Glomerular visceral epithelial cell (primary cell): Measurements from ENCODE around the gene MAP3K14.

Source experiments
- DNase-seq: peaks from one replicate; pipeline ENCODE4 v3.0.0-alpha.2; 2016; ENCODE audit errors: extremely low spot score

MAP3K14 gene

GRCh38 chr17:45338996-45339535 lies 22.2 kb upstream of the MAP3K14 start:
- DNase-seq, result no peak

GRCh38 chr17:45338023-45338781 lies 21.4 kb upstream of the MAP3K14 start:
- DNase-seq, result no peak

DNA sequence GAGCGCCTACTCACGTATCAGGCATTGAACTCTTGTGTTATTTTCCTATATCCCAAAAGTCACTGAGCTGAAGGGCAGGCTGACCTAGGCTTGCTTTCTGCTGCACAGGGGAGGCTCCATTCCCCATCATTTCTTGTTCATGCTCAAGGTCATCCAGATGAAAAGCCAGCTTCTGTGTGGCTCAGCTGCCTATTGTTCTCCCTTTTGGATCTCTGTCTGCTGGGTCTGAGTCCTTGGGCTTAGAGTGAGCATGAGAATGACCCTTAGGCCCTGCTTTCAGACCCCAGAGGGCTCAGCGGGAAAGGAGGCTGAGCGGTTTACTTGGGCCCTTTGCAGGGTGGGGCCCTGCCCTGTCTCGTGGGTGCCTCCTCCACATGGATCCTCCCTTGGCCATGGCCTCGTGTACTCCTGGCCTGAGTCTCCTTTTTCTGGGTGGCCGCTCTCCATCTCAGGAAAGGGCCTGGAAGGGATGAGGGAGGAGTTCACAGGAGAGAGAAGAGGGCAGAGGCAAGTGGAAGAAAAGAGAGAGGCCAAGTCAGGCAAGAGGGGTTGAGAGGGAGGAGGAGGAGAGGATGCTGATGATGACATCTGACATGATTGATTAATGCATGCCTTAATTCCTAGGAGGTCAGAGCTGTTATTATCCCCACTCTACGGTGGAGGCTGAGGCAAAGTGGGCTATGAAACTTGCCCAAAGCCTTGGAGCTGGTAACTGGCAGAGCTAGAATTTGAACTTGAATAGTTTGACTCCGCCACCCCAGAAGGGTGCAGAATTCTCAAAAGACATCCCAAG lies 19.8 kb upstream of the MAP3K14 start:
- DNase-seq, result no peak

- no peak for DNase-seq
These were observed 18.9 kb upstream of the MAP3K14 start for GRCh38 chr17:45335721-45336120.

DNA sequence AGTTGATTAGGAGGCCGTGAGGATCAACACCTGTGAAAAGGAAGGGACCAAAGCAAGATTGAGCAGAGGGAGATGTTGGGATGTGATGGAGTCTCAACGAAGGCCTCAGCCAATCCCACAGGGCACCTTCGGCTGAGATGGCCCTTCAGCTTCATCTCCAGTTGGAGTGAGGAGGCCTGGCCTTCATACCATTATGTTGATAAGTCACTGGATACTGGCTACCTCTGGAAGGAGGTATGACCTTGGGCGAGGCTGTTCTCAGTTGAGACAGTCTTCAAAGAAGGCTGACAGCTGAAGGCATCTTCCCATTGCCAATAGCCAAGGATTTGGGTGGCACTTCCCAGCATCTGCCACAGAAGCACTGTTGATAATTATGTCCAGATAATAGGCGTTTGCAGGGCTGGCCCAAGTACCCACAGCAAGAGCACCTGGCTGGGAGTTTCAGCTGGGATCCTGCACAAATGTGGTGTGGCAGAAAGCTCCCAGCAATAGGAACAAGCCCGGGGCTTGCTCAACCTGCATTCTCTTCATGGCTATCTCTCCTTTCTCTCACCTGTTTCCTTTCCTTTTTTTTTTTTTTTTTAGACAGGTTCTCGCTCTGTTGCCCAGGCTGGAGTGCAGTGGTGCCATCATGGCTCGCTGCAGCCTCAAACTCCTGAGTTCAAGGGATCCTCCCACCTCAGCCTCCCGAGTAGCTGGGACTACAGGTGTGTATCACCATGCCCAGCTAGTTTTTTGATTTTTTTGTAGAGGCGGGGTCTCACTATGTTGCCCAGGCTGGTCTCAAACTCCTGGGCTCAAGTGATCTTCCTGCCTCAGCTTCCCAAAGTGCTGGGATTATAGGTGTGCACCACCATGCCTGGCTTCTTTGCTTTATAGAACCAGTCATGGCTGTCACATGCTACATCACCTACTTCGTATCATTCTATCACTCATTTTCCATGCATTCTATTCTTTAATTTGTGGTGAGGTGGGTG lies 18.2 kb upstream of the MAP3K14 start:
- DNase-seq, result no peak

- no peak for DNase-seq
These were observed 17.4 kb upstream of the MAP3K14 start for GRCh38 chr17:45334231-45334630.

DNA sequence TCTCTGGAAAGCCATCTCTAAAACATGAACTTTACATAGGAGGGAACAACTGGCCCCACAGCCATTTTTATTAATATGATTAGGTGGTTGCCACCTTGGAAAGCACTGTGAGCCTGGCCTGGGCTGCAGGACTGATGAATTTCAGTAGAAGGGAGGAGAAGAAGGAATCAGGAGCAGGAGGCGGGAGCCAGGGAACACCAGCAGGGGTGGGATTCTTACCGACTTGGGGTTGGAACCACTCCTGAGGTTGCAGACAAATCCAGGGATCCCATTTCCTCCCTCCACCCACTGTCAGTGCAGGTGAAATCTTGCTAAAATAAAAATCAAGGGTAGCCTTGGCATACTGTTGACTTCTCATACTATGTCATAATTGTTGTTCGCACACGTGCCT lies 16.9 kb upstream of the MAP3K14 start:
- DNase-seq, result no peak

DNA sequence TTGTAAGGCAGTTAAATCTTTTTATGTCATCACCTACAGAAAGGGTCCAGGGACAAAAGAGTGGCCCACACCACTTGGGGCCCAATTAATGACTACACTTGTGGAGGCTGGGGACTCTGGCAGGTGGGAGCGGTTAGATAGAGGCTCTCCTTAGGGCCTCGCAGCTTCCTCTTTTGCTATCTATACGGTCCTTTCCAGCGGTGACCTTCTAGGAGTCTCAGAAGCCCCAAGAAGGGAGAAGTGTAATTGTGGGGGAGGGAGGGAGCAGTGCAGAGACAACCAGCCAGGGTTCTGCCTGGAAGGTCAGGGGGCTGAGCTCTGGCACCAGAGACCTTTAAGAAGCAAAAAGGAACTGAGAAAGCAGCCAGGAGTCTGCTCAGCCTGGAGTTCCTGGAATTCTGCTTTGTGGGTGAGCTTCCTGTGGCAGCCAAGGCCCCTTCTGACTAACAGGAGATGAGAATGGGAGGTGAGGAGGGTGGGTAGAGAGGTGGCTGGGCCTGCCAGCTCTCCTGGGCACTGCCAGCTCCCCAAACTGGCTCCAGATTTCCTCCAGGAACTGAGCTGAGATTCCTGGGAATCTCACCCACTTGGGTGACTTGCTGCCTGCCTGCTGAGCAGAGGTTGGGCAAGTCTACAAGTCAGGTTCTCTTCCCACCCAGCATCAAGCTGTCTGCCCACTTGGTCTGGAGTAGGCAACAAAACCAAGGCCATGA lies 16.3 kb upstream of the MAP3K14 start:
- DNase-seq, result peak; percentile 47

DNA sequence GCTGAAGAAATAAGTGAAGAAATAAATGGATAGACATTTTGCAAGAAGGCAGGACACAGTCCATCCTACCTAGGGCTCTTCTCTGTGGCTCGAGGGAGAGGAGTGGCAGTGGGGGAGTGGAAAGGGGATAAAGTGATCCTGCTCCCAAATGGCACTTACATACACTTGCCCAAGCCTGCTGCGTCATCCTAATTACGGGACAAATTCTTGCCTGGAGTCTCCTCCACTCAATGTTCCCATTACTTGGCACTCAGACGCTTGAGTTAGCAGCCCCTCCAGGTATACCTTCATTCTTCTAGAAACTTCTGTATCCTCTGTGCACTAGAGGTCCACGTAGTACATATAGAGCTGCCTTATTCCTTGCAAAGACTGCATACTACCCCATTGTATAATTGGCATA lies 15.7 kb upstream of the MAP3K14 start:
- DNase-seq, result no peak

DNA sequence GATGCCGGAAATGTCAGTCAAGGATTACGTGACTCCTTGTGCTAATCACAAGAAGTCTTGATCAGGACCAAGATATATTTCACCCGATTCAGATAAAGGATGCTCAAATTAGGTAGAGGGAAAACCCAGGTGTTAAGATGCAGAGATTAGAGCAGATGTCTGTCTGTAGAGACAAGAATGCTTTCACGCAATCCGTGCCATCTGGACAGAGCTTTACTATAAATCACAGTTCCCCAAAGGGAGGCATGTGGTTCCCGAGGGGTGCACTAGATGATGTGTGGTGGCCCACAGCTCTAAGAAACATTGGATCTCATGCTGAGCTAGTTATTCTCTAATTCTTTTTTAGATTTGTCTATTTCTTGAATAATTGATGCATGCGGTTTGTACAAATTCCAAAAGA lies 9.8 kb upstream of the MAP3K14 start:
- no peak for DNase-seq

DNA sequence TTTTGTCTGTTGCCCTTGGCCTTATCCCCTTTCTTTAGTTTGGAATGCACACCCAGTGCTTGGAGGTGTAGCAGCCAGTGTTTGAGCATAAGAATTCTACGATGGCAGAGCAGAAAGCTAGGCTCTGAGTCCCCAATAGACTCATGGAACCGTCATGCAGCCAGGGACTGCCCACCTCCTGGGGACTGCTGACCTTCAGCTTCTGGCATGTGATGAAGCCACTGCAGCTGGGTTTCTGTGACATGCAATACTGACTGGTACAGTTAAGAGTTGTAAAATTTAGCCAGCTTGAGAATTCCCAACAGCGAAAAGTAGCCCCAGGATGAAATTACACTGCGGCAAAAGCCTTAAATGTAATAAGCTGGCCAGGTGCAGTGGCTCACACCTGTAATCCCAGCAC lies 9.0 kb upstream of the MAP3K14 start:
- no peak for DNase-seq

DNA sequence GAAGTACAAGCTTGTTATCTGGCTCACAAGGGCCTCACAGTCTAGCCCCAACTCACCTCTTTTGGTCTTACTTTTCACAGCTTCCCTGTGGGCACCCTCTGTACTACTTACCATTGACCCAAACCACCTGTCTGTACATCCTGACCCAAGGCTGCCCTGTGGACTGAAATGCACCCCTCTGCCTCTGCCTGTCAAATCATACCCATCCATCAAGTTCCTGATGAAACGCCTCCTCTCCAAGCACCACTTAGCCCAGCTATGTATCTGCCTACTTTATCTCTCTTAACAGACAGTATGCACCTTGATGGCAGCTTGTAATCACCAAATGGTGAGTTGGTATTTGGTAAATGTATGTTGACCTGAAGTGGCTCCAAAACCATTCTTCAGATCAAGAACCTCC lies 7.5 kb upstream of the MAP3K14 start:
- DNase-seq, result no peak

DNA sequence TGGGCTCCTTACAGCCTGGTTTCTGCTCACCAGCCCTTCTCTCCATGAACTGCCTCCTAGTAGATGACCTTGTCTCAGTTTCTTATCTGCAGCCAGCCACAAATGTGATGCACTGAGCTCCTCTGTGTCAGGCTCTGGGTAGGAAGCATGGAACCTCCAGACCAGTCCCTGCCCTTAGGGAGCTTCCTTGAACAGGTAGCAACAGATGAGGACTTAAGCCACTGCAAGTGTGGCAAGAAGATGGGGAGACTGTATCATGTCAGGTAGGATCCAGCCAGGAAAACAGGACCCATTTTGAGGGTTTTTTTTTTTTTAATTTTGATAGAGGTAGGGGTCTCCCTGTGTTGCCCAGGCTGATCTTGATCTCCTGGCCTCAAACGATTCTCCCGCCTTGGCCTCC lies 5.3 kb upstream of the MAP3K14 start:
- no peak for DNase-seq

DNA sequence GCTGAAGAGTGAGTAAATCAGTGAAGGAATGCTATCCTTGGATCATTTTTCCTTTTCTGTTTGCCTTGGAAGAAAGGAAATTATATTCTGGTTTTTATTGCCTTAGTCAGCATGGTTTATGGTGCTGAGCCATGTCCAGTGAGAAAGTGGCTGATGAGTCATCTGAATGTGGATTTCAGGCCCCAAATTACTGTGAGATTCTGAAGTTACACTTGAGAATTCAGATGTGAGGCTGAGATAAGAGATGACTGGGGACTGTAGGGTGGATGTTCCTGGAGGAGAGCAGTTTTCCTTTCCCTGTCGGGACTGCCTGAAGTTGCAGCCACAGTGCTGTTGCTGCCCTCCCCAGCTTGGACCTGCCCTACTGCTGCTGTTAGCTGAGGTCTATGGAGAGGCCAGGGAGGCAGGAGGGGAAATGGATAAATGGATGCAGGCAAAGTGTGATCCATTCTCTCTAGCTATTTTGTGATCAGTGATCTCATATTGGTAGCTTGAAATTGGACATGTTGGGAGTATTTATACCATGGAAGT lies 4.2 kb upstream of the MAP3K14 start:
- peak; percentile 93 for DNase-seq

- DNase-seq, result peak; percentile 58
These were observed 3.6 kb upstream of the MAP3K14 start for GRCh38 chr17:45320349-45320930.

DNA sequence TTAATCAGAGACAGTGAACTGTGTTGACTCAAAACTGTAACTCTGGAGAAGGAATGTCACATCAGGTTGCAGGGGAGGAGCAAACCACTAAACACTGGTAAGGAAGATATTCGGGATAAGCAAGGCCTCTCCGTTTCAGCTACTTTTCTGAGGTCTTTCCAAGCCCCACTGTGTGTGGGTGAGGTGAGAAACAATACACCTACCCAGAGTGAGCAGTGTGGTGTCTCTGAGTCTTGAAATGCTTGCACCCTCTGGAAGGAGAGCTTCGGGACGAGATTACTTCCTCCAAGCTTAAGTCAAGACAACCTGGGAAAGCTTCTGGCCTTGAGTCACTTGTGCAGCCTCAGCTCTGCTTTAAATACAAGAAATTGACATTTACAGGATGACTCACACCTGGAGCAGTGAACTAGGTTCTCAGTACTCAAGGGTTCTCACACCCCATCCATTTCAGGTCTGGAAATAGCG lies 2.5 kb upstream of the MAP3K14 start:
- DNase-seq, result peak; percentile 71

GRCh38 chr17:45318561-45319230 lies 1.9 kb upstream of the MAP3K14 start:
- no peak for DNase-seq

- peak; percentile 100 for DNase-seq
These were observed 500 bp upstream of the MAP3K14 start for GRCh38 chr17:45317111-45317928.
